Fibroblast of mammary gland (primary cell): ENCODE measurements around the gene C11orf86.

ENCODE experiments used
- DNase-seq: peaks from one replicate; pipeline ENCODE4 v3.0.0-alpha.2; 2010; ENCODE audit warnings: low read depth
- H3K4me3 ChIP-seq: 2 replicates; pipeline ENCODE4 v1.5.1; 2011; ENCODE audit warnings: low read depth, mild to moderate bottlenecking, low read length, moderate library complexity; ENCODE audit not compliant: control insufficient read depth
- TF ChIP-seq, protein P1 (sequence below): conservative IDR thresholded peaks from 2 replicates; pipeline ENCODE4 v1.5.1; 2011; ENCODE audit warnings: low read depth, low read length, inconsistent platforms; ENCODE audit not compliant: control insufficient read depth, insufficient read depth

The C11orf86 gene

DNA sequence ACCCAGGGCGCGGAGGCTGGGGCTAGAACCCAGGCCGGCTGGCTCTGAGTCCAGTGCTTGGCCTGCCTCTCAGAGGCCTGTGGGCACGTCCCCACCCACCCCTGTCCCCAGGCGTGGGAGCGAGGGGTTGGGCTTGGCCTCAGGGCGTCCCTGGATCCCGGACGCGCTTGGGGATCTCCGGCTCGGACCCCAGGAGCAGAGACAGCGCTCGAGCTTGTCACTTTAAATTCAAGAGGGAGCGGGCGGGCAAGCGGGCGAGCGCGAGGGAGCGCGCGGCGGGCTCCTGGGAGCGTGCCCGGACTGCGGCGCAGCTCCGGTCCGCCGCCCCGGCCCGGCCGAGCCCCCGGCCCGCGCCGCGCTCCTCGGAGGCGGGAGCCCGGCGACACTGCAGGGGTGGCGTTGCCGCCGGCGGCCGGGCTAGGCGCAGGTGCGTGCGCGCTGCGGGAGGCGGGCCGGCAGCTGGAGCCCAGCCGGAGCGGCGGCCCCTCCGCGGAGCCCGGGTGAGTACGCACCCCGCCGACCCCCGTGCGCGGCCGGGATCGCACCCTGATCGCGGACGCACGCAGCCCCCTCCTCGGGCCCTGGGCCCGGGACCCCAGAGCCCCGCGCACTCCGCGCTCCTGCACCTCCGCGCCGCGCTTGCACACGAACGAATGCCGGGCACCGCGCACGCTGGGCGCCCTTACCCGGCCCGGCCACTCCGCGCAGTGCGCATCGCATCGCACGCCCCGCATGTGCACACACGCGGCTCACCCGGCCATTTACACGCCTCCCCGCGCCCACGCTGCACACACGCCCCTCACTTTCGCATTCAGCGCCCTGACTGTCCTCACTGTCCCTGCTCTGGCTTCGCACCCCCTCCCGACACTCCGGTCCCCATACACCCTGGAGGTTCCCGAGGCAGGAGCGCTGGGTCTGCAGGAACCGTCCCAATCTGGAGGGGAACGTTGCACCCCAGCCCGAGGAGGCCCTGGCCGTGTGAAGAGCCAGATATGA, 48.2 kb downstream of the C11orf86 start, which contains the start of gene SYT12:
TSS of gene SYT12 (plus strand) at position 174 of the 996 bp plus-strand sequence. CDS start 7,011 bp downstream, outside the sequence.
- no peak for DNase-seq
- TF ChIP-seq, protein P1, sequence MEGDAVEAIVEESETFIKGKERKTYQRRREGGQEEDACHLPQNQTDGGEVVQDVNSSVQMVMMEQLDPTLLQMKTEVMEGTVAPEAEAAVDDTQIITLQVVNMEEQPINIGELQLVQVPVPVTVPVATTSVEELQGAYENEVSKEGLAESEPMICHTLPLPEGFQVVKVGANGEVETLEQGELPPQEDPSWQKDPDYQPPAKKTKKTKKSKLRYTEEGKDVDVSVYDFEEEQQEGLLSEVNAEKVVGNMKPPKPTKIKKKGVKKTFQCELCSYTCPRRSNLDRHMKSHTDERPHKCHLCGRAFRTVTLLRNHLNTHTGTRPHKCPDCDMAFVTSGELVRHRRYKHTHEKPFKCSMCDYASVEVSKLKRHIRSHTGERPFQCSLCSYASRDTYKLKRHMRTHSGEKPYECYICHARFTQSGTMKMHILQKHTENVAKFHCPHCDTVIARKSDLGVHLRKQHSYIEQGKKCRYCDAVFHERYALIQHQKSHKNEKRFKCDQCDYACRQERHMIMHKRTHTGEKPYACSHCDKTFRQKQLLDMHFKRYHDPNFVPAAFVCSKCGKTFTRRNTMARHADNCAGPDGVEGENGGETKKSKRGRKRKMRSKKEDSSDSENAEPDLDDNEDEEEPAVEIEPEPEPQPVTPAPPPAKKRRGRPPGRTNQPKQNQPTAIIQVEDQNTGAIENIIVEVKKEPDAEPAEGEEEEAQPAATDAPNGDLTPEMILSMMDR = no peak
- H3K4me3 ChIP-seq = peak within 1 kb of the TSS; percentile 8

DNA sequence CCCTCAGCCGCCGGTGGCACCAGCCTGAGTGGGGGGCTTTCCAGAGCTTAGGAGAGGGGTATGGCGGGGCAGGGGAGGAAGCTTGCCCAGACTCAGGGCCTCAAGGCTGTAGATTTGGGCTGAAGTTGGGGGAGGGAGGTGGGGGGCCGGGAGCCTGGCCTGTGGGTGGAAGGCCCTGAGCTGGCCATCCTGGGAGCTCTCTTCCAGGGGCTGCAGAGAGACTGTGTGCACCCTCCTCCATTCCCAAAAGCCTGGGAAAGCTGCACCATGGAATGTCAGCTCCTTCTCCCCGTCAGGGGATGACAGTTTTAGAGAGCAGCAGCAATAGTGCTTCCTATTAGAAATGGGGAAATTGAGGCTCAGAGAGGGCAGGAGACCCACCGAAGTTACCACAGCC, 48.9 kb downstream of the C11orf86 start:
- TF ChIP-seq, protein P1 = no peak
- no peak overlapping the region for H3K4me3 ChIP-seq
- DNase-seq = no peak

DNA sequence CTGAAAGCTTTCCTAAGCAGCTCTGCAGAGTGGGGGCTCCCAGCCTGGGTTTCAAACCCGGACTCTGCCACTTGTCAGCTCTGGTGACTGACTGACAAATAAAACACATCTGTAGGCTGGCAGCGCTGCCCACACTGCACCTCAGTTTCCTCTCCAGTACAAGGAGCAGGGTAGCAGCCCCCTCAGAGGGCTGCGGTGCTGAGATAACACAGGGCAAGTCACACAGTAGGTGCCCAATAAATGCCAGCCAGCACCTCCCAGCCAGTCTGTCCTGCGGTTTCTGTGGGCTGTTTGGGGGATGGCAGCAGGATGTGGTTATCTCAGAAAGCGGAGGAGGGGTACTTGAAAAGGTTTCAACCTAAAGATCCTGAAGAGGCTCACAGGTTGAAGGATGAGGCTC, 49.3 kb downstream of the C11orf86 start:
- TF ChIP-seq, protein P1 = no peak
- no peak for DNase-seq
- H3K4me3 ChIP-seq = no peak overlapping the region

DNA sequence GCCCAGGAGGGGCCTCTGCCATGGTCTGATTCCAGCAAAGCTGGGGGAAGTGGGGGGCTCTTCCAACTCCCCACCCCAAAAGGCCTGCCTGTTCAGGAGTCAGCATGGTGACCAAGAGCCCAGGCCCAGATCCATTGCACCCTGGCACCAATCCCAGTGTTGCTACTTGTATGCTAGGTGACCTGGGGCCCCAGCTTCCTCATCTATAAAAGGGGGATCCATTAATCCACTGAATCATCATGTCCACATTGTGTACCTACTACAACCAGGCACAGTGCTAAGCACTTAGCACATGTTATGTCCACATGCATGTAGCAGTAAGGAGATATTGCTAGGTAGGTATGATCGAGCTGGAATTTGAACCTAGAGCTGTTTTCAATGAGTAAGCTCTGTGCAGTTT, 49.9 kb downstream of the C11orf86 start:
- TF ChIP-seq, protein P1 = no peak
- no peak overlapping the region for H3K4me3 ChIP-seq
- DNase-seq = no peak

DNA sequence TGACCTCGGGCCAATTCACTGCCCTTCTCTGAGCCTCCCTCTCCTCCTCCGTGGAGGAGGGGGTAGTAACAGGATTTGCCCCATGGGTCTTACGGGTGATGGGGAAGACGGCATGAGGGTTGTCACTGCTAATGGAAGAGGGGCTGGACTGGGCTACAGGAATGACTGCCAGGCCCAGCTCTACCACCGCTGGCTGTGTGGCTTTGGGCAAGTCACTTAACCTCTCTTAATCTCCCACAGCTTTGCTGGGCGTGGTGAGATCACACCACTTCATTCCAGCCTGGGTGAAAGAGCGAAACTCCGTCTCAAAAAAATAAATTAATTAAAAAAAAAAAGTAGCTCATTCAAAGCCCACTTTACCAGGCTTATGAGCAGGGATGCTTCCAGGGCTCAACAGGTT, 50.6 kb downstream of the C11orf86 start:
- no peak overlapping the region for H3K4me3 ChIP-seq
- TF ChIP-seq, protein P1 = no peak
- DNase-seq = no peak
